Upper lobe of left lung (tissue), 4 donors: ENCODE results near the gene SH3TC2.

Source experiments
- CTCF ChIP-seq, 6 experiments: fragments of 450-650 bp in 4 of 6; fragments of 200-600 bp in 2 of 6; sonication (generic) in 2 of 6; IDR thresholded peaks; one replicate each; pipeline ENCODE4 v1.5.1; 2016 to 2019; ENCODE audit warnings: antibody characterized with exemption in 6 of 6
- EP300 ChIP-seq, 4 donors: sonication (generic); formaldehyde crosslinking; IDR thresholded peaks; one replicate each; pipeline ENCODE4 v1.5.1; 2017; ENCODE audit warnings: antibody characterized with exemption in 4 of 4, control low read depth in 2 of 4
- POLR2A ChIP-seq, 4 donors: fragments of 450-650 bp; IDR thresholded peaks; one replicate each; pipeline ENCODE4 v1.5.1; 2016 to 2017; ENCODE audit warnings: antibody characterized with exemption in 4 of 4, mild to moderate bottlenecking in 2 of 4
- POLR2AphosphoS5 ChIP-seq, 2 donors: sonication (generic); formaldehyde crosslinking; IDR thresholded peaks; one replicate each; pipeline ENCODE4 v1.5.1; 2017; ENCODE audit warnings: antibody characterized with exemption in 2 of 2

GRCh38 chr5:148970228-148970627 is 92.6 kb downstream of the SH3TC2 start:
- TF ChIP-seq CTCF (IDR thresholded peaks at IDR 0.05) (no peak), POLR2A (IDR thresholded peaks at IDR 0.05) (no peak), POLR2AphosphoS5 (IDR thresholded peaks at IDR 0.05) (peak in 1 of 2 donors; percentile 15), EP300 (IDR thresholded peaks at IDR 0.05) (no peak)
